ENCODE data around the gene SYTL1.

SYTL1 gene

GRCh38 chr1:27400082-27400962, 58.5 kb downstream of the SYTL1 start:
- Histone ChIP-seq H3K4me1 (no peaks in the 10 kb centered on the region), H3K9me3 (no peaks in the 10 kb centered on the region), H3K27me3 (no peaks in the 10 kb centered on the region), H3K4me3 (ENCODE audit: low read depth, low read length) (no peak overlapping the region), H3K36me3 (no peaks in the 10 kb centered on the region)
- no peak for DNase-seq
- no peak for TF ChIP-seq CTCF (IDR thresholded peaks at IDR 0.05; ENCODE audit: low read depth, low read length)

GRCh38 chr1:27400963-27401341, 59.1 kb downstream of the SYTL1 start:
- Histone ChIP-seq H3K4me3 (ENCODE audit: low read depth, low read length) (no peak overlapping the region), H3K4me1 (no peaks in the 10 kb centered on the region), H3K27me3 (no peaks in the 10 kb centered on the region), H3K9me3 (no peaks in the 10 kb centered on the region), H3K36me3 (no peaks in the 10 kb centered on the region)
- no peak for DNase-seq
- no peak for TF ChIP-seq CTCF (IDR thresholded peaks at IDR 0.05; ENCODE audit: low read depth, low read length)

- Histone ChIP-seq H3K9me3 (no peaks in the 10 kb centered on the region), H3K36me3 (no peaks in the 10 kb centered on the region), H3K27me3 (no peaks in the 10 kb centered on the region), H3K4me3 (ENCODE audit: low read depth, low read length) (no peak overlapping the region), H3K4me1 (no peaks in the 10 kb centered on the region)
- peak; percentile 20 for TF ChIP-seq CTCF (IDR thresholded peaks at IDR 0.05; ENCODE audit: low read depth, low read length)
- DNase-seq, result no peak
Observed at GRCh38 chr1:27402349-27402754, 60.5 kb downstream of the SYTL1 start.

- TF ChIP-seq CTCF (IDR thresholded peaks at IDR 0.05; ENCODE audit: low read depth, low read length), result peak; percentile 16; the same call in 1 of the 2 replicates
- H3K27me3 ChIP-seq, result no peaks in the 10 kb centered on the region
- H3K9me3 ChIP-seq, result no peaks in the 10 kb centered on the region
- peak; percentile 26 for DNase-seq
- no peaks in the 10 kb centered on the region for H3K4me1 ChIP-seq
- no peaks in the 10 kb centered on the region for H3K36me3 ChIP-seq
- H3K4me3 ChIP-seq (ENCODE audit: low read depth, low read length), result no peak overlapping the region
Observed at GRCh38 chr1:27403065-27403726, 61.4 kb downstream of the SYTL1 start.
